Keratinocyte (primary cell): ENCODE results near the gene NDOR1.

Source experiments
- EZH2 ChIP-seq: IDR thresholded peaks from one replicate; pipeline ENCODE4 v1.6.1; 2012; ENCODE audit warnings: inconsistent platforms, mild to moderate bottlenecking, low read length, moderate library complexity
- TF ChIP-seq, protein P1 (sequence below), 3 experiments: IDR thresholded peaks in 1 of 3; conservative IDR thresholded peaks in 1 of 3; optimal IDR thresholded peaks in 1 of 3; 2 replicates in 2 of 3; 3 replicates in 1 of 3; pipeline versions ENCODE3 to v1.5.1; 2011; ENCODE audit warnings: low read length in 3 of 3, mild to moderate bottlenecking in 3 of 3, moderate library complexity in 2 of 3, control low read depth in 1 of 3, inconsistent platforms in 1 of 3; ENCODE audit not compliant: insufficient read depth in 2 of 3; ENCODE audit errors: extremely low read depth in 1 of 3

DNA sequence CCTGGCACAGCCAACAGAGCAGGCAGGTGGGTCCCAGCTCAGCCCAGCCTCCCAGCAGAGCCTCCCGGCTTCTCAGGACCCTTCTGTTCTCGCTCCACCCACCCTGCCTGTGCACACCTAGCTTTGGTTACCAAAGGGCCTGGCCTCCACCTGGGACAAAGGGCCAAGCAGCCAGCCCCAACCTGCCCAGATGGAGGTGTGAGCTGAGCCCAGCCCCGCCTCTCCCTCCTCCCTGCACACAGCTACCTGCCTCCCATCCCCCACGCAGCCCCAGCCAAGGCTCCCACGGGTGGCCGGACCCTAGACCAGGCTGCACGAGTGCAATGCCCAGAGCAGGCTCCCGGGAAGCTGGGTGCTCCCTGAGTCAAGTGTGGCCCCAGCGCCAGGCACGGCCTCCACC lies 10.6 kb upstream of the NDOR1 start:
- TF ChIP-seq, protein P1, sequence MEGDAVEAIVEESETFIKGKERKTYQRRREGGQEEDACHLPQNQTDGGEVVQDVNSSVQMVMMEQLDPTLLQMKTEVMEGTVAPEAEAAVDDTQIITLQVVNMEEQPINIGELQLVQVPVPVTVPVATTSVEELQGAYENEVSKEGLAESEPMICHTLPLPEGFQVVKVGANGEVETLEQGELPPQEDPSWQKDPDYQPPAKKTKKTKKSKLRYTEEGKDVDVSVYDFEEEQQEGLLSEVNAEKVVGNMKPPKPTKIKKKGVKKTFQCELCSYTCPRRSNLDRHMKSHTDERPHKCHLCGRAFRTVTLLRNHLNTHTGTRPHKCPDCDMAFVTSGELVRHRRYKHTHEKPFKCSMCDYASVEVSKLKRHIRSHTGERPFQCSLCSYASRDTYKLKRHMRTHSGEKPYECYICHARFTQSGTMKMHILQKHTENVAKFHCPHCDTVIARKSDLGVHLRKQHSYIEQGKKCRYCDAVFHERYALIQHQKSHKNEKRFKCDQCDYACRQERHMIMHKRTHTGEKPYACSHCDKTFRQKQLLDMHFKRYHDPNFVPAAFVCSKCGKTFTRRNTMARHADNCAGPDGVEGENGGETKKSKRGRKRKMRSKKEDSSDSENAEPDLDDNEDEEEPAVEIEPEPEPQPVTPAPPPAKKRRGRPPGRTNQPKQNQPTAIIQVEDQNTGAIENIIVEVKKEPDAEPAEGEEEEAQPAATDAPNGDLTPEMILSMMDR (optimal IDR thresholded peaks at IDR 0.05 in 1 of 3, IDR thresholded peaks at IDR 0.05 in 1 of 3, conservative IDR thresholded peaks at IDR 0.05 in 1 of 3; ENCODE audit: extremely low read depth in 1 of 3, insufficient read depth in 2 of 3, low read length in 3 of 3): no peak
- TF ChIP-seq EZH2: no peak
